ENCODE data around the gene GPD2. TPM values are rescaled to one million over a fixed set of nuclear protein-coding genes. Genes with fewer than 3 reads are reported as not detected.

GPD2 gene
- total RNA-seq, 1 donor from 2014 or later = 41.9 TPM

DNA sequence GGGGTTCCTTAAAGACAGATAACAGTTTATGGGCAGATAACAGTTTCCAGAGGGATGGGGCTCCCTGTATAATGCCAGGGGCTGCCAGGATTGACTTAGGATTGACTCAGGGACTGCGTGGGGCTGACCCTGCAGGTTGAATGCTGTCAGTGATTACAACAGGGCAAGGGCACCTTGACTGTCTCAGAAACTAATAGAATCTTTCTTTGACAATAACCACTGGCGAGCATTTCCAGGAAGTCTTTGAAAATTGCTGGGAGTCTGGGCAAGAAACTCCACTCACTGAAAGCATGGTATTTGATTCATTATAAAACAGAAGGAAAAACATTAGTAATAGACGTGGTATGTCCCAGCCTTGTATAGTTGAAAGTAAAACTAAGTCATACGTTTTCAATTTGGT is 101.0 kb downstream of the GPD2 start:
- no peaks in the 10 kb centered on the region for H3K9me3 ChIP-seq
- no peaks in the 10 kb centered on the region for H3K27me3 ChIP-seq
- intact Hi-C loops (cut with DNase I) = no loop called here
- H3K4me3 ChIP-seq = no peak overlapping the region
- no peak for DNase-seq
- no peak overlapping the region for H3K27ac ChIP-seq
- no peaks in the 10 kb centered on the region for H3K4me1 ChIP-seq
- TF ChIP-seq, protein P1, sequence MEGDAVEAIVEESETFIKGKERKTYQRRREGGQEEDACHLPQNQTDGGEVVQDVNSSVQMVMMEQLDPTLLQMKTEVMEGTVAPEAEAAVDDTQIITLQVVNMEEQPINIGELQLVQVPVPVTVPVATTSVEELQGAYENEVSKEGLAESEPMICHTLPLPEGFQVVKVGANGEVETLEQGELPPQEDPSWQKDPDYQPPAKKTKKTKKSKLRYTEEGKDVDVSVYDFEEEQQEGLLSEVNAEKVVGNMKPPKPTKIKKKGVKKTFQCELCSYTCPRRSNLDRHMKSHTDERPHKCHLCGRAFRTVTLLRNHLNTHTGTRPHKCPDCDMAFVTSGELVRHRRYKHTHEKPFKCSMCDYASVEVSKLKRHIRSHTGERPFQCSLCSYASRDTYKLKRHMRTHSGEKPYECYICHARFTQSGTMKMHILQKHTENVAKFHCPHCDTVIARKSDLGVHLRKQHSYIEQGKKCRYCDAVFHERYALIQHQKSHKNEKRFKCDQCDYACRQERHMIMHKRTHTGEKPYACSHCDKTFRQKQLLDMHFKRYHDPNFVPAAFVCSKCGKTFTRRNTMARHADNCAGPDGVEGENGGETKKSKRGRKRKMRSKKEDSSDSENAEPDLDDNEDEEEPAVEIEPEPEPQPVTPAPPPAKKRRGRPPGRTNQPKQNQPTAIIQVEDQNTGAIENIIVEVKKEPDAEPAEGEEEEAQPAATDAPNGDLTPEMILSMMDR (IDR thresholded peaks at IDR 0.05) = no peak
- no peaks in the 10 kb centered on the region for H3K36me3 ChIP-seq
- ATAC-seq = no peak

DNA sequence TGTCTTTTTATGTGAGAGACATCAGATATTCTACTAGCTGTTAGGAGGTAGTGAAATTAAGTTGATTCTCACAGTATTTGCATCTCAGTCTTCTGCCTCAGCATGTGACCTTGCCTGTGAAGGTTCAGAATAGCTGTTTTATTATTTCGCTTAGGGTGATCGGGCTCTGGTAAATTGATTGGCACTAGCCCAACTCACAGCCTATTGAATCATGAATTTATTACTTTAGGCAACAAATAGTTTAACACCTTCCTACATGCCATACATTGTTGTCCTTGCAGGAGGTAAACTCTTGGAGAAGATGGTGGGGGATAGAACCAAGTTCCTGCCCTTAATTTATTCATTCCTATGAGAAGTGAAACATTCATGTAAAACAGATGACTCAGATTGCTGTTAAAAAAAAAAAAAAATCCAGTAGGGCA is 101.9 kb downstream of the GPD2 start:
- ATAC-seq = no peak
- no peaks in the 10 kb centered on the region for H3K9me3 ChIP-seq
- no peak overlapping the region for H3K4me3 ChIP-seq
- H3K36me3 ChIP-seq = no peaks in the 10 kb centered on the region
- DNase-seq = no peak
- no peaks in the 10 kb centered on the region for H3K4me1 ChIP-seq
- intact Hi-C loops (cut with DNase I) = no loop called here
- H3K27me3 ChIP-seq = no peaks in the 10 kb centered on the region
- TF ChIP-seq, protein P1 (IDR thresholded peaks at IDR 0.05) = no peak
- H3K27ac ChIP-seq = no peak overlapping the region

DNA sequence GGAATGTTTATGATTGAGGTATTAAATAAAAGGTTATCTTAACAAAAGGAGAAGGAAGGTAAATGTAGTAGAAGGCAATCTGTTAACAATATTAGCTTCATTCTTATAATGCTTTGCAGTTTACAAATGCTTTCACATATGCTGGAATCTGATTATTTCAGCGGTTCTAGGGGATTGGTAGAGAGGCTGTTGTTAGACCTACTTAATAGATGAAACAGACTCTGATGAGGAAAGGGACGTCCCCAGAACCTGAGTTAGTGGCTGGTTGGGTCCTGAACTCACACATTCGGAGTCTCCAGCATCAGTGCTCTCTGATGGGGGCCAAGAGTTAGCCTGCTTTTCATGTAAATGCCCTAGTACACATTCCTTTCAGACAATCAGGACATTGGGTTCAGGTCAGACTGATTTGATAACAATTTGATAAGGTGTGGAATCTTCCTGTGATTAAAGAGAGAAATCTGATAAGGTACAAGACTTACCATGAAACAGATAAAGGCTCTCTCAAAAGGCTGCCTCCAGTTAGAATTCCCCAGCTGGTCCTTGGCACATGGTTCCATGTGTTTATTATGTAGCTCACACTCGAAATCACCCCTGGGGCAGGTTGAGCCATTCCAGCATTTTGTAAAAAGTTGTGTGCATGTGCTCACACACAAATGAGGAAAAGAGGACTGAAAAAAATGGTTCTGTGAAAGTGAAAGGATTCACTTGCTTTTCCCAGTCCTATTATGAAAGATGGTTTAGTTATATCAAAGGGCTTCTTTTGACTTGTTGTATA is 103.1 kb downstream of the GPD2 start:
- H3K9me3 ChIP-seq = no peaks in the 10 kb centered on the region
- no peak for DNase-seq
- TF ChIP-seq, protein P1 (IDR thresholded peaks at IDR 0.05) = no peak
- intact Hi-C loops (cut with DNase I) = no loop called here
- no peak for ATAC-seq
- no peaks in the 10 kb centered on the region for H3K36me3 ChIP-seq
- H3K4me3 ChIP-seq = no peak overlapping the region
- no peak overlapping the region for H3K27ac ChIP-seq
- H3K4me1 ChIP-seq = no peaks in the 10 kb centered on the region
- H3K27me3 ChIP-seq = no peaks in the 10 kb centered on the region

DNA sequence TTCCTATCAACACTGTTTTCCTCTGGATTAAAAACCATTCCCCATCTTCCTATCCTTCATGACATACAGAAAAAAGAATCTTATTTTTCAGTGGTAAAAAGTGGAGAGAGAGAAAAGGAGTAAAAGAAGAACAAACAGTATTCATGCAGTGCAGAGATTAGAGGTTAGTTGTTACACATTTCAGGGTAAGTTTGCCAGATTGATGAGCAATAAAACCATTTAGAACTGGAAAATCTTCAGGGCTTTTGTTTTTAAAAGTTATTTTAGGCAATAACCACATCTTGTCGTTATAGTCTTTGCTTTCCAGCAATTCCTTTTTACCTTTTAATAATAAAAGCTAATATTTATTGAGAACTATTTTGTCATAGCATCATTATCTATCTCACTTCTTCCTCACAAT is 104.5 kb downstream of the GPD2 start:
- no peak overlapping the region for H3K4me3 ChIP-seq
- H3K36me3 ChIP-seq = no peaks in the 10 kb centered on the region
- H3K9me3 ChIP-seq = no peaks in the 10 kb centered on the region
- TF ChIP-seq, protein P1 (IDR thresholded peaks at IDR 0.05) = no peak
- no peaks in the 10 kb centered on the region for H3K27me3 ChIP-seq
- no peaks in the 10 kb centered on the region for H3K4me1 ChIP-seq
- ATAC-seq = no peak
- intact Hi-C loops (cut with DNase I) = no loop called here
- DNase-seq = no peak
- no peak overlapping the region for H3K27ac ChIP-seq

DNA sequence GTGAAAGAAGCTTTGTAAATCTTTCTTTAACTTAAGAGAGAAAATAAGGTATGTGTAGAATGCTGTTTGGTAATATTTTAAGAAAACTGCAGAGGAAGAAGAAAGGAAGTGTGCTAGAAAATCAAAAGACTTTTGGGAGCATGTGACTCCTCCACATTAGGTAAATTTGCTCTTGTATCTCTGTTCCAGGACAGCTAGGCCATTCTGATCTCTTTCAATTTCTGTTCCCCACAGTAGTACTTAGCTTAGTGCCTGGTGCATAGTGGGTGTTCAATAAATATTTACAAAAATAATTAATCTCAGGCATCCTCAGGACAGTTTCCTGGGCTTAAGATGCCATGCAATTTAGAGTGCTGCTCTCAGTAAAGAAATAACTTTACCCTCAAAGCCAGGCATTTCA is 105.0 kb downstream of the GPD2 start:
- intact Hi-C loops (cut with DNase I) = no loop called here
- no peaks in the 10 kb centered on the region for H3K36me3 ChIP-seq

More for the DNA sequence above, 105.0 kb downstream of the GPD2 start:
- Histone ChIP-seq H3K27ac (no peak overlapping the region), H3K27me3 (no peaks in the 10 kb centered on the region), H3K4me3 (no peak overlapping the region), H3K9me3 (no peaks in the 10 kb centered on the region), H3K4me1 (no peaks in the 10 kb centered on the region)
- no peak for ATAC-seq
- TF ChIP-seq, protein P1 (IDR thresholded peaks at IDR 0.05) = no peak
- no peak for DNase-seq

Data from upper lobe of right lung (tissue), 1 donor.